Upper lobe of left lung (tissue), 6 donors: ENCODE data around the gene ANKMY1. TPM values are rescaled to one million over a fixed set of nuclear protein-coding genes. Genes with fewer than 3 reads are reported as not detected.

Experiments
- ATAC-seq, 2 donors: fragments of 200-7000 bp; cut with Tn5 transposase; one replicate each; pipeline ENCODE4 v1.9.1; 2022; ENCODE audit warnings: mild to moderate bottlenecking in 2 of 2, moderate library complexity in 2 of 2; ENCODE audit not compliant: low FRiP score in 2 of 2
- DNase-seq, 2 donors: peaks; one replicate each; pipeline ENCODE4 v3.0.0-alpha.2; 2019 to 2020
- H3K27ac ChIP-seq, 4 donors: fragments of 200-600 bp; sonication (generic); one replicate each; pipeline ENCODE4 v1.5.1; 2016 to 2019
- H3K27me3 ChIP-seq, 4 donors: fragments of 200-600 bp; sonication (generic); one replicate each; pipeline ENCODE4 v1.5.1; 2017 to 2019
- H3K36me3 ChIP-seq, 4 donors: fragments of 200-600 bp; sonication (generic); one replicate each; pipeline ENCODE4 v1.5.1; 2016 to 2019
- H3K4me1 ChIP-seq, 4 donors: fragments of 200-600 bp; sonication (generic); one replicate each; pipeline ENCODE4 v1.5.1; 2018 to 2019
- H3K4me3 ChIP-seq, 4 donors: fragments of 200-600 bp; sonication (generic); one replicate each; pipeline ENCODE4 v1.5.1; 2017 to 2019; ENCODE audit warnings: mild to moderate bottlenecking in 2 of 4, moderate library complexity in 1 of 4
- H3K9me3 ChIP-seq, 4 donors: fragments of 200-600 bp; sonication (generic); one replicate each; pipeline ENCODE4 v1.5.1; 2018 to 2019
- CTCF ChIP-seq, 6 experiments: fragments of 450-650 bp in 4 of 6; fragments of 200-600 bp in 2 of 6; sonication (generic) in 2 of 6; IDR thresholded peaks; one replicate each; pipeline ENCODE4 v1.5.1; 2016 to 2019; ENCODE audit warnings: antibody characterized with exemption in 6 of 6
- EP300 ChIP-seq, 4 donors: sonication (generic); formaldehyde crosslinking; IDR thresholded peaks; one replicate each; pipeline ENCODE4 v1.5.1; 2017; ENCODE audit warnings: antibody characterized with exemption in 4 of 4, control low read depth in 2 of 4
- POLR2A ChIP-seq, 4 donors: fragments of 450-650 bp; IDR thresholded peaks; one replicate each; pipeline ENCODE4 v1.5.1; 2016 to 2017; ENCODE audit warnings: antibody characterized with exemption in 4 of 4, mild to moderate bottlenecking in 2 of 4
- POLR2AphosphoS5 ChIP-seq, 2 donors: sonication (generic); formaldehyde crosslinking; IDR thresholded peaks; one replicate each; pipeline ENCODE4 v1.5.1; 2017; ENCODE audit warnings: antibody characterized with exemption in 2 of 2
- WGBS, 2 donors: methylation state at CpG; one replicate each; pipeline ENCODE4 v1.1.5; 2017 to 2018; 5-methylcytosine and 5-hydroxymethylcytosine counted together
- total RNA-seq, 6 donors: library from RNA; depleted of rRNA in 4 of 6; stranded (reverse); fragments of >200 nt in 4 of 6; gene quantifications; one replicate each; pipeline versions ENCODE4 v1.1.0 to v1.2.1, GENCODE V29; 2016 to 2021
- donor health status: DM: no; HTN: no; CAD: no; lungs with moderate emphysema.
- donor health status: DM: no; HTN: yes; CAD: no; lungs with severe emphysema.

Gene ANKMY1
- total RNA-seq, 6 donors from 2014 or later = 23.7 to 97.4 (median 26.9) TPM

GRCh38 chr2:240579071-240579762, 21.4 kb upstream of the ANKMY1 start:
- Histone ChIP-seq H3K4me1 (peaks cover 29 to 41% (median 31%) of the 10 kb centered on the region in 4 donors), H3K27me3 (no peaks in the 10 kb centered on the region), H3K27ac (peak overlapping the region; percentile 83 to 89 (median 86)), H3K9me3 (no peaks in the 10 kb centered on the region), H3K4me3 (no peak overlapping the region), H3K36me3 (peaks cover 10 to 48% (median 43%) of the 10 kb centered on the region in 4 donors)
- DNase-seq = peak in 1 of 2 donors; percentile 28
- ATAC-seq = no peak
- WGBS, 2 donors = 86 to 91% methylated on average over 11 to 12 of the region's 12 CpGs
- TF ChIP-seq EP300 (IDR thresholded peaks at IDR 0.05) (no peak), CTCF (IDR thresholded peaks at IDR 0.05) (no peak), POLR2A (IDR thresholded peaks at IDR 0.05) (no peak), POLR2AphosphoS5 (IDR thresholded peaks at IDR 0.05) (no peak)

GRCh38 chr2:240578488-240578887, 20.7 kb upstream of the ANKMY1 start:
- no peaks in the 10 kb centered on the region for H3K9me3 ChIP-seq
- no peak overlapping the region for H3K4me3 ChIP-seq
- peak overlapping the region; percentile 83 to 89 (median 86) for H3K27ac ChIP-seq
- TF ChIP-seq EP300 (IDR thresholded peaks at IDR 0.05) (no peak), POLR2A (IDR thresholded peaks at IDR 0.05) (no peak), POLR2AphosphoS5 (IDR thresholded peaks at IDR 0.05) (no peak), CTCF (IDR thresholded peaks at IDR 0.05) (no peak)
- H3K36me3 ChIP-seq = peaks cover 10 to 55% (median 47%) of the 10 kb centered on the region in 4 donors
- ATAC-seq (no peak), DNase-seq (peak in 1 of 2 donors; percentile 49)
- peaks cover 24 to 36% (median 29%) of the 10 kb centered on the region in 4 donors for H3K4me1 ChIP-seq
- H3K27me3 ChIP-seq = no peaks in the 10 kb centered on the region
- WGBS, 2 donors = 87 to 95% methylated on average over 8 of the region's 8 CpGs

- Histone ChIP-seq H3K4me1 (peaks cover 24 to 40% (median 29%) of the 10 kb centered on the region in 4 donors), H3K9me3 (no peaks in the 10 kb centered on the region), H3K27me3 (no peaks in the 10 kb centered on the region), H3K27ac (peak overlapping the region; percentile 83 to 89 (median 86)), H3K36me3 (peaks cover 10 to 59% (median 49%) of the 10 kb centered on the region in 4 donors), H3K4me3 (no peak overlapping the region)
- DNase-seq (peak in 1 of 2 donors; percentile 66), ATAC-seq (no peak)
- 96 to 100% methylated on average over 5 to 9 of the region's 9 CpGs for WGBS, 2 donors
- TF ChIP-seq POLR2A (IDR thresholded peaks at IDR 0.05) (no peak), CTCF (IDR thresholded peaks at IDR 0.05) (no peak), POLR2AphosphoS5 (IDR thresholded peaks at IDR 0.05) (no peak), EP300 (IDR thresholded peaks at IDR 0.05) (no peak)
Measured at GRCh38 chr2:240578110-240578450, 20.3 kb upstream of the ANKMY1 start.

- Histone ChIP-seq H3K4me3 (no peak overlapping the region), H3K36me3 (peaks cover 10 to 65% (median 52%) of the 10 kb centered on the region in 4 donors), H3K27me3 (no peaks in the 10 kb centered on the region), H3K4me1 (peaks cover 24 to 40% (median 29%) of the 10 kb centered on the region in 4 donors), H3K9me3 (no peaks in the 10 kb centered on the region), H3K27ac (peak overlapping the region in 2 of 4 donors; percentile 83 to 85)
- ATAC-seq (no peak), DNase-seq (peak in 1 of 2 donors; percentile 59)
- TF ChIP-seq EP300 (IDR thresholded peaks at IDR 0.05) (no peak), POLR2AphosphoS5 (IDR thresholded peaks at IDR 0.05) (no peak), POLR2A (IDR thresholded peaks at IDR 0.05) (no peak), CTCF (IDR thresholded peaks at IDR 0.05) (no peak)
- 91 to 94% methylated on average over 7 to 26 of the region's 26 CpGs for WGBS, 2 donors
Measured at GRCh38 chr2:240577281-240578109, 19.7 kb upstream of the ANKMY1 start.
